ENCODE results near the gene SSX4B.
"Not testable (repeated sequence)": the region's sequence is repeated elsewhere in the genome, so short reads cannot be mapped to it uniquely, and the experiment has no call there.

Gene SSX4B

GRCh38 chrX:48411860-48412259 lies at the start of gene SSX4B:
SSX4B (minus strand) TSS chrX:48411960; CDS start chrX:48411372, 588 bp downstream.
- DNase-seq = not testable (repeated sequence)

- DNase-seq = no peak
Observed at GRCh38 chrX:48460606-48461005, 48.8 kb upstream of the SSX4B start.

GRCh38 chrX:48460031-48460430 lies 48.3 kb upstream of the SSX4B start:
- no peak for DNase-seq

- no peak for DNase-seq
Observed at GRCh38 chrX:48459483-48459882, 47.7 kb upstream of the SSX4B start.

- DNase-seq = no peak
Observed at GRCh38 chrX:48458711-48459110, 47.0 kb upstream of the SSX4B start.

- no peak for DNase-seq
Observed at GRCh38 chrX:48456628-48457331, 45.0 kb upstream of the SSX4B start.

- no peak for DNase-seq
Observed at GRCh38 chrX:48451708-48452107, 39.9 kb upstream of the SSX4B start.

GRCh38 chrX:48450076-48450475 lies 38.3 kb upstream of the SSX4B start:
- DNase-seq = no peak

GRCh38 chrX:48447201-48447600 lies 35.4 kb upstream of the SSX4B start:
- not testable (repeated sequence) for DNase-seq

- DNase-seq = peak in 1 of 2 experiments; percentile 5
Observed at GRCh38 chrX:48433713-48434112, 22.0 kb upstream of the SSX4B start.

GRCh38 chrX:48430166-48430565 lies 18.4 kb upstream of the SSX4B start:
- not testable (repeated sequence) for DNase-seq

GRCh38 chrX:48429606-48430005 lies 17.8 kb upstream of the SSX4B start:
- not testable (repeated sequence) for DNase-seq

GRCh38 chrX:48427027-48427716 lies 15.4 kb upstream of the SSX4B start:
- DNase-seq = not testable (repeated sequence)

GRCh38 chrX:48397825-48398224 lies 13.9 kb downstream of the SSX4B start:
- not testable (repeated sequence) for DNase-seq

- not testable (repeated sequence) for DNase-seq
Observed at GRCh38 chrX:48396931-48397330, 14.8 kb downstream of the SSX4B start.

- DNase-seq = not testable (repeated sequence)
Observed at GRCh38 chrX:48383239-48383638, 28.5 kb downstream of the SSX4B start, which contains the start of gene SSX4. SSX4 (plus strand) TSS chrX:48383539; CDS start chrX:48384054, 515 bp downstream.

GRCh38 chrX:48370408-48370807 lies 41.4 kb downstream of the SSX4B start:
- not testable (repeated sequence) for DNase-seq

- DNase-seq = not testable (repeated sequence)
Observed at GRCh38 chrX:48367717-48368408, 43.9 kb downstream of the SSX4B start.

- DNase-seq = not testable (repeated sequence)
Observed at GRCh38 chrX:48359281-48359680, 52.5 kb downstream of the SSX4B start.

- no peak for DNase-seq
Observed at GRCh38 chrX:48357681-48358080, 54.1 kb downstream of the SSX4B start.

- DNase-seq = not testable (repeated sequence)
Observed at GRCh38 chrX:48356315-48357094, 55.3 kb downstream of the SSX4B start, which contains the start of gene SSX3. SSX3 (minus strand) TSS chrX:48356703; CDS start chrX:48355249, 1,454 bp downstream.

Data from activated CD4-positive, alpha-beta T cell treated with anti-CD3 and anti-CD28 coated beads, Interleukin-2, amount 50 U/mL, for 48 hours (primary cell).